IMR-90 (cell line): Measurements from ENCODE around the gene CREG2. TPM values are rescaled to one million over a fixed set of nuclear protein-coding genes. Genes with fewer than 3 reads are reported as not detected.
A peak's percentile ranks its signal among the peaks of the same experiment; 100 is the strongest.

ENCODE experiments used
- ATAC-seq: fragments of 200-7000 bp; cut with Tn5 transposase; 2 replicates; pipeline ENCODE4 v1.9.1; 2020; ENCODE audit warnings: low read depth, mild to moderate bottlenecking, moderate library complexity
- BruUV-seq: library from RNA; stranded (reverse); fragments of 400-500 nt; replicated peaks from 2 replicates; lab custom pipeline; 2021; lab: Mats Ljungman, UMichigan
- CTCF ChIA-PET: fragments of 300-600 bp; formaldehyde crosslinking; extraction: SDS; loops from one replicate; lab custom pipeline; 2021; ENCODE audit warnings: antibody characterized with exemption; lab: Yijun Ruan, JAX
- POLR2A ChIA-PET: fragments of 300-600 bp; sonication (Branson Sonifier 250); formaldehyde crosslinking; loops from one replicate; lab custom pipeline; 2022; ENCODE audit warnings: antibody characterized with exemption; ENCODE audit not compliant: unreplicated experiment; lab: Charles Lee
- DNase-seq: peaks from one replicate; pipeline ENCODE4 v3.0.0; 2013
- H2AFZ ChIP-seq: replicated peaks from 2 replicates; pipeline ENCODE3; 2013; ENCODE audit warnings: low read length, mild to moderate bottlenecking; ENCODE audit not compliant: poor library complexity
- H2AK5ac ChIP-seq: 2 replicates; pipeline ENCODE4 v1.6.1; 2013; ENCODE audit warnings: low read depth, low read length, inconsistent platforms
- H2AK9ac ChIP-seq: replicated peaks from 2 replicates; pipeline ENCODE3; 2013; ENCODE audit warnings: mild to moderate bottlenecking, low read depth, low read length, moderate library complexity; ENCODE audit not compliant: poor library complexity
- H2BK120ac ChIP-seq: 2 replicates; pipeline ENCODE4 v1.6.1; 2013; ENCODE audit warnings: low read depth, low read length, inconsistent platforms
- H2BK15ac ChIP-seq: 3 replicates; pipeline ENCODE4 v1.6.1; 2013; ENCODE audit warnings: low read depth, low read length, inconsistent platforms
- H2BK20ac ChIP-seq: 2 replicates; pipeline ENCODE4 v1.6.1; 2013; ENCODE audit warnings: low read depth, mild to moderate bottlenecking, inconsistent platforms, low read length, moderate library complexity
- H2BK5ac ChIP-seq: 2 replicates; pipeline ENCODE4 v1.6.1; 2013; ENCODE audit warnings: mild to moderate bottlenecking, low read depth, low read length, inconsistent platforms; ENCODE audit not compliant: poor library complexity, severe bottlenecking
- H3K14ac ChIP-seq: replicated peaks from 2 replicates; pipeline ENCODE4 v1.6.1; 2013; ENCODE audit warnings: low read depth, low read length, inconsistent platforms
- H3K18ac ChIP-seq: 2 replicates; pipeline ENCODE4 v1.6.1; 2013; ENCODE audit warnings: low read depth, low read length, control low read depth
- H3K23ac ChIP-seq: 2 replicates; pipeline ENCODE4 v1.6.1; 2013; ENCODE audit warnings: low read depth, low read length, inconsistent platforms
- H3K27ac ChIP-seq: 2 replicates; pipeline ENCODE4 v1.5.1; 2013; ENCODE audit warnings: mild to moderate bottlenecking, control low read depth, low read length; ENCODE audit not compliant: insufficient read depth
- H3K27me3 ChIP-seq: 2 replicates; pipeline ENCODE4 v1.6.1; 2013; ENCODE audit warnings: low read length; ENCODE audit not compliant: control insufficient read depth, insufficient read depth
- H3K36me3 ChIP-seq: 2 replicates; pipeline ENCODE4 v1.6.1; 2013; ENCODE audit warnings: low read length, mixed read lengths; ENCODE audit not compliant: control insufficient read depth, insufficient read depth
- H3K4ac ChIP-seq: 2 replicates; pipeline ENCODE4 v1.6.1; 2013; ENCODE audit warnings: low read depth, low read length, inconsistent platforms
- H3K4me1 ChIP-seq: 2 replicates; pipeline ENCODE4 v1.6.1; 2013; ENCODE audit warnings: low read length, mixed read lengths; ENCODE audit not compliant: control insufficient read depth, insufficient read depth
- H3K4me2 ChIP-seq: 2 replicates; pipeline ENCODE4 v1.6.1; 2013; ENCODE audit warnings: low read depth, mild to moderate bottlenecking, control low read depth, low read length, moderate library complexity
- H3K4me3 ChIP-seq: 2 replicates; pipeline ENCODE4 v1.5.1; 2013; ENCODE audit warnings: low read depth, mild to moderate bottlenecking, control low read depth, low read length, moderate library complexity; ENCODE audit not compliant: insufficient read depth
- H3K56ac ChIP-seq: 2 replicates; pipeline ENCODE4 v1.6.1; 2013; ENCODE audit warnings: low read length, inconsistent platforms; ENCODE audit not compliant: insufficient read depth; ENCODE audit errors: extremely low read depth
- H3K79me1 ChIP-seq, 2 experiments: 2 replicates each; pipeline ENCODE4 v1.6.1; 2013; ENCODE audit warnings: low read length in 2 of 2, inconsistent platforms in 1 of 2, low read depth in 1 of 2
- H3K9ac ChIP-seq: 2 replicates; pipeline ENCODE4 v1.6.1; 2013; ENCODE audit warnings: low read depth, low read length, control low read depth
- H3K9me1 ChIP-seq: 2 replicates; pipeline ENCODE4 v1.6.1; 2013; ENCODE audit warnings: low read length, inconsistent platforms; ENCODE audit not compliant: insufficient read depth
- H3K9me3 ChIP-seq: 2 replicates; pipeline ENCODE4 v1.6.1; 2013; ENCODE audit warnings: low read length; ENCODE audit not compliant: control insufficient read depth, insufficient read depth
- H4K20me1 ChIP-seq: 2 replicates; pipeline ENCODE4 v1.6.1; 2013; ENCODE audit warnings: low read length, inconsistent platforms; ENCODE audit not compliant: insufficient read depth
- H4K5ac ChIP-seq: 2 replicates; pipeline ENCODE4 v1.6.1; 2013; ENCODE audit warnings: mild to moderate bottlenecking, low read depth, low read length, control low read depth
- H4K8ac ChIP-seq, 2 experiments: 2 replicates each; pipeline ENCODE4 v1.6.1; 2013; ENCODE audit warnings: low read depth in 2 of 2, low read length in 2 of 2, control low read depth in 1 of 2, inconsistent platforms in 1 of 2
- H4K91ac ChIP-seq: 2 replicates; pipeline ENCODE4 v1.6.1; 2013; ENCODE audit warnings: low read depth, low read length, inconsistent platforms; ENCODE audit not compliant: insufficient read depth
- BHLHE40 ChIP-seq: fragments of 150-350 bp; IDR thresholded peaks from 2 replicates; pipeline ENCODE4 v1.6.1; 2016; ENCODE audit warnings: mild to moderate bottlenecking, low read depth, low read length
- CEBPB ChIP-seq: IDR thresholded peaks from 2 replicates; pipeline ENCODE4 v1.6.1; 2012; ENCODE audit warnings: low read depth, low read length, improper control_type of control experiment
- CHD1 ChIP-seq: IDR thresholded peaks from 2 replicates; pipeline ENCODE4 v1.6.1; 2012; ENCODE audit warnings: low read depth, low read length, improper control_type of control experiment
- CTCF ChIP-seq: conservative IDR thresholded peaks from 2 replicates; pipeline ENCODE4 v1.5.1; 2012; ENCODE audit warnings: mild to moderate bottlenecking, low read depth, low read length, improper control_type of control experiment
- ELK1 ChIP-seq: fragments of 150-350 bp; IDR thresholded peaks from 2 replicates; pipeline ENCODE4 v1.6.1; 2016; ENCODE audit warnings: low read depth, mild to moderate bottlenecking, low read length, moderate library complexity, borderline replicate concordance
- FOS ChIP-seq: fragments of 150-350 bp; IDR thresholded peaks from 2 replicates; pipeline ENCODE4 v1.6.1; 2016; ENCODE audit warnings: low read depth, low read length
- MAFK ChIP-seq: IDR thresholded peaks from 2 replicates; pipeline ENCODE4 v1.6.1; 2012; ENCODE audit warnings: low read depth, low read length, improper control_type of control experiment
- MAZ ChIP-seq: IDR thresholded peaks from 2 replicates; pipeline ENCODE4 v1.6.1; 2012; ENCODE audit warnings: low read depth, mild to moderate bottlenecking, low read length, improper control_type of control experiment, moderate library complexity, borderline replicate concordance
- MXI1 ChIP-seq: IDR thresholded peaks from 2 replicates; pipeline ENCODE4 v1.6.1; 2012; ENCODE audit warnings: low read depth, mild to moderate bottlenecking, low read length, moderate library complexity, borderline replicate concordance
- NFE2L2 ChIP-seq: fragments of 150-350 bp; IDR thresholded peaks from 2 replicates; pipeline ENCODE4 v1.6.1; 2016; ENCODE audit warnings: low read depth, mild to moderate bottlenecking, low read length
- POLR2A ChIP-seq: IDR thresholded peaks from 2 replicates; pipeline ENCODE4 v1.6.1; 2012; ENCODE audit warnings: mild to moderate bottlenecking, low read depth, low read length
- RAD21 ChIP-seq: IDR thresholded peaks from 2 replicates; pipeline ENCODE4 v1.6.1; 2012; ENCODE audit warnings: low read length, improper control_type of control experiment
- RCOR1 ChIP-seq: IDR thresholded peaks from 2 replicates; pipeline ENCODE4 v1.6.1; 2012; ENCODE audit warnings: mild to moderate bottlenecking, low read length, improper control_type of control experiment; ENCODE audit not compliant: insufficient replicate concordance
- RFX5 ChIP-seq: IDR thresholded peaks from 2 replicates; pipeline ENCODE4 v1.8.0; 2012; ENCODE audit warnings: low read depth, mild to moderate bottlenecking, low read length, moderate library complexity
- SMC3 ChIP-seq: fragments of 150-350 bp; IDR thresholded peaks from 2 replicates; pipeline ENCODE4 v1.6.1; 2016; ENCODE audit warnings: low read depth, mild to moderate bottlenecking, antibody characterized with exemption, low read length, moderate library complexity
- USF2 ChIP-seq: fragments of 150-350 bp; IDR thresholded peaks from 2 replicates; pipeline ENCODE4 v1.6.1; 2017; ENCODE audit warnings: mild to moderate bottlenecking, antibody characterized with exemption, low read length, low read depth
- WGBS, 2 experiments: methylation state at CpG; one replicate each; pipeline versions ENCODE4 v1.1.5 to v1.1.7; 2013; ENCODE audit warnings: missing lambda C conversion rate in 2 of 2; ENCODE audit not compliant: insufficient read length in 1 of 2; ENCODE audit errors: extremely low coverage in 2 of 2; 5-methylcytosine and 5-hydroxymethylcytosine counted together
- dilution Hi-C: fragments of 300-500 bp; cut with HindIII; formaldehyde crosslinking; loops from one replicate; pipeline ENCODE4 v1.14.3; 2018; ENCODE audit warnings: low sequenced_read_pairs; ENCODE audit not compliant: unreplicated experiment
- in situ Hi-C: fragments of 300-500 bp; cut with MboI; formaldehyde crosslinking; loops from 3 replicates; pipeline ENCODE4 v1.14.3; 2019; ENCODE audit warnings: low sequenced_read_pairs, inconsistent platforms, mixed read lengths
- intact Hi-C: fragments of 100-400 bp; cut with micrococcal nuclease; formaldehyde crosslinking; loops from 2 replicates; pipeline ENCODE4 v1.10.0; 2022
- polyA plus RNA-seq, 3 experiments: library from polyadenylated mRNA; depleted of rRNA; stranded (reverse); fragments of >200 nt; gene quantifications; 2 replicates each; pipeline ENCODE4 v1.2.3, GENCODE V29; 2012; ENCODE audit warnings: low replicate concordance in 1 of 3
- total RNA-seq: library from RNA; depleted of rRNA; stranded (reverse); fragments of >200 nt; gene quantifications from 2 replicates; pipeline ENCODE4 v1.2.3, GENCODE V29; 2012

The CREG2 gene
- total and polyA plus RNA-seq, 2 of the 4 experiments (the other 2 are of a cell fraction): 0.17 TPM; not detected in 1

GRCh38 chr2:101431486-101431885 is 44.2 kb upstream of the CREG2 start:
- no peak overlapping the region for H3K9ac ChIP-seq
- intact Hi-C loops (no loop called here), in situ Hi-C loops (no loop called here), dilution Hi-C loops (no loop called here)
- no peak overlapping the region for H3K4ac ChIP-seq
- no peaks in the 10 kb centered on the region for H3K36me3 ChIP-seq
- H3K23ac ChIP-seq: no peak overlapping the region
- H2BK5ac ChIP-seq: no peak overlapping the region
- no TSS peak for BruUV-seq
- H2AFZ ChIP-seq: no peak overlapping the region
- no peaks in the 10 kb centered on the region for H4K20me1 ChIP-seq
- H3K56ac ChIP-seq: no peak overlapping the region
- H2BK15ac ChIP-seq: no peak overlapping the region
- DNase-seq: no peak
- WGBS, 2 experiments: no CpG with 5 or more reads among the region's 4 CpGs
- H3K14ac ChIP-seq: 0 out of 2 replicates have a peak overlapping the region, but pooled peaks have one; percentile 16
- no peak for ATAC-seq
- no peak overlapping the region for H3K4me2 ChIP-seq
- H3K27ac ChIP-seq: no peak overlapping the region
- peaks cover 15% of the 10 kb centered on the region for H3K9me1 ChIP-seq
- ChIA-PET CTCF (no interaction called here), POLR2A (no interaction called here)
- no peak for TF ChIP-seq MAZ
- no peak for TF ChIP-seq NFE2L2
- no peak for TF ChIP-seq RAD21
- TF ChIP-seq MAFK: no peak
- no peak for TF ChIP-seq CTCF
- TF ChIP-seq POLR2A: no peak
- TF ChIP-seq MXI1: no peak
- no peak for TF ChIP-seq CEBPB
- no peak for TF ChIP-seq CHD1
- TF ChIP-seq BHLHE40: no peak
- TF ChIP-seq USF2: no peak
- TF ChIP-seq FOS: no peak
- TF ChIP-seq ELK1: no peak
- TF ChIP-seq RCOR1: no peak
- no peak for TF ChIP-seq RFX5
- no peak for TF ChIP-seq SMC3
- H2AK9ac ChIP-seq: no peak overlapping the region
- no peak overlapping the region for H3K18ac ChIP-seq
- no peaks in the 10 kb centered on the region for H3K9me3 ChIP-seq
- no peak overlapping the region for H3K4me3 ChIP-seq
- H4K5ac ChIP-seq: no peak overlapping the region
- H3K27me3 ChIP-seq: no peaks in the 10 kb centered on the region
- H2AK5ac ChIP-seq: no peak overlapping the region
- no peak overlapping the region for H4K8ac ChIP-seq
- no peak overlapping the region for H2BK20ac ChIP-seq
- H4K91ac ChIP-seq: no peak overlapping the region
- peaks cover 18 to 47% of the 10 kb centered on the region in 2 experiments for H3K79me1 ChIP-seq
- H3K4me1 ChIP-seq: peaks cover 2% of the 10 kb centered on the region; the same call in 1 of the 2 replicates
- no peak overlapping the region for H2BK120ac ChIP-seq
